Activated CD8-positive, alpha-beta memory T cell treated with anti-CD3 and anti-CD28 coated beads for 36 hours (primary cell): ENCODE measurements around the gene C10orf105. TPM values are rescaled to one million over a fixed set of nuclear protein-coding genes. Genes with fewer than 3 reads are reported as not detected.

Experiments
- CTCF ChIA-PET: fragments of 350-600 bp; sonication (Branson Sonifier 250); formaldehyde crosslinking; loops from one replicate; lab custom pipeline; 2021; ENCODE audit warnings: antibody characterized with exemption; lab: Charles Lee
- POLR2A ChIA-PET: fragments of 350-600 bp; sonication (Branson Sonifier 250); formaldehyde crosslinking; loops from one replicate; lab custom pipeline; 2021; ENCODE audit warnings: antibody characterized with exemption; lab: Charles Lee
- total RNA-seq, 2 experiments: library from RNA; stranded (reverse); gene quantifications; one replicate each; pipeline ENCODE4 v1.2.3, GENCODE V29; 2021

Gene C10orf105, protein sequence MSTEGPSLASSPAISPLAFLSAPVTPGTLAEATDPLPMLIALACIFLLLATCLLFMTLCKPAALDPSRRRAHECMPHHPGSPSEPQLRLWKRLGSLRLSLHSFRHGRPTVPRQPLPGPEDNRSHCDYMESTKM
- under 1 TPM; 0.15 to 0.17 TPM for total RNA-seq

DNA sequence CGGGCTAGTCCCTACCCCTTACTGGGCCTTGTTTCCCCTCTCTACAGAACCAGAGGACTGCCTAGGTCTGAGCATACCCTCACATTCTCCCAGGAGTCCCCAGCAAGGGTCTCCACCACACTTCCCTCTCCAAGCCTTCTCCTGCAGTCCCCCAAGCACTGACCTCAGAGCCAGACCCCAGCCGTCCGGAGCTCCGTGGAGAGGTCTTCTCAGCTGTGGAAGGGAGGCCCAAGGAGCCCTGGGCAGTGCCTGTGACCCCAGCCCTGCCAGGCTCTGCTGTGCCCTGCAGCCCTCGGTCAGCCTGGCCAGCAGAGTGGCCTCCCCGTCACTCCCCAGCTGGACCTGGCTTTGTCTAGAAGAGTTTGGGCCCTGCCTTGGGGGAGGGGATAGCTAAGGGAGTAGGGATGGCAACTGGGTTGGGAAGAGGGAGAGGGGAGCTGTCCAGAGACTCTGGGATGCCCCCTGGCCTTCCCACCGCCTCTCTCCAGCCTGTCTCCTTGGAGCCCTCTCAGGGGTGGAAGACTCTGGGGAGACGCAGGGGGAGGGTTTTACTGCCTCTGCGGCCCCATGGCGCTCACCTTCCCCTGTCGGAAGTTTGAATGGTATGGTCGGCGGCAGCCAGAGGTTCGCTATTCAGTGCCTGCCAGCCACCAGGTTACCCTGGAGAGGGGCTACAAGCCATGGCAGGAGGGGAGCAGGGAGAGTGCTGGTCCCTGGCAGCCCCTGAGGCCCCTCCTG lies at the start of gene C10orf105:
Gene C10orf105 (minus strand): TSS at position 315 of the 738 bp plus-strand sequence. CDS start 3,441 bp downstream, outside the sequence.
- ChIA-PET POLR2A (no interaction called here), CTCF (interaction anchor here (1.0 to 1.6 kb wide), 3 partner anchors 10 to 92 kb away, joined by 3 to 4 read pairs (median 3); partner anchors contain the start of gene VSIR)

- ChIA-PET POLR2A (interaction anchor here (1.2 to 1.6 kb wide), 5 partner anchors 10 to 41 kb away, joined by 3 to 6 read pairs (median 4); no protein-coding TSS in a partner anchor), CTCF (interaction anchor here (1.2 to 4.3 kb wide), 7 partner anchors 10 to 71 kb away, joined by 3 to 20 read pairs (median 6); no protein-coding TSS in a partner anchor)
These were observed 48.0 kb upstream of the C10orf105 start for GRCh38 chr10:71767420-71768035.

DNA sequence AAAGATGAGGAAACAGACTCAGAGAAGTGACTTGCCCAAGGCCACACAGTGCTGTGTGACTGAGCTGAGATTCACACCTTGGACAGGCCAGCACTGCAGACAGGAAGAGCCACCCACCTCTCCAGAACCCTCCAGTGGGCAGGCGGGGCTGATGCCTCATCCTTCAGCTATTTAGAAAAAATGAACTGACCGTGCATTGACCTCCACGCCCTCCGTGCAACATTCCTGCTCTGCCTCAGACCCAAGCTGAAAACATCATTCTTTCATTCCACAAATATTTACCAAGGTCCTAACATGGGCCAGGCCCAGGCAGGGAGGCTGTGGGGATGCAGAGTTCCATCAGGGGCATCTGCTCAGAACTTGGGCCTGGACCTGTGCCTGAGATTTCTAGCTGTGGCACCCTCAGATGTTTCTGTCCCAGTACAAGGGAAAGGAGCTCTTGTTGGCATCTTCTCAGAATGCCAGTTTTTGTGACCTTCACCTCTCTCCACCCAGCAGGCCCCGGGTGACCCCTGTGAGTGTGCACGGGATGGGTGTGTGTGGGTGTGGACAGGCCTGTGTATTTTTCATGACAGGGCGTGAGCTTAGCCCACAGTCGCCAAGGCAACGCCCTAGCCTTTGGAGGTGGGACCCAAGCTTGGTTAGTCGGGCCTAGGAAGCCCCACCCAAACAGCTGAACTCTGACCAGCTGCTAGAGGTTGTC lies 47.3 kb upstream of the C10orf105 start:
- CTCF ChIA-PET: interaction anchor here (1.2 to 4.3 kb wide), 8 partner anchors 9 to 71 kb away, joined by 3 to 20 read pairs (median 5); no protein-coding TSS in a partner anchor
- POLR2A ChIA-PET: interaction anchor here (1.2 to 1.3 kb wide), 4 partner anchors 9 to 40 kb away, joined by 3 to 6 read pairs (median 4); no protein-coding TSS in a partner anchor

DNA sequence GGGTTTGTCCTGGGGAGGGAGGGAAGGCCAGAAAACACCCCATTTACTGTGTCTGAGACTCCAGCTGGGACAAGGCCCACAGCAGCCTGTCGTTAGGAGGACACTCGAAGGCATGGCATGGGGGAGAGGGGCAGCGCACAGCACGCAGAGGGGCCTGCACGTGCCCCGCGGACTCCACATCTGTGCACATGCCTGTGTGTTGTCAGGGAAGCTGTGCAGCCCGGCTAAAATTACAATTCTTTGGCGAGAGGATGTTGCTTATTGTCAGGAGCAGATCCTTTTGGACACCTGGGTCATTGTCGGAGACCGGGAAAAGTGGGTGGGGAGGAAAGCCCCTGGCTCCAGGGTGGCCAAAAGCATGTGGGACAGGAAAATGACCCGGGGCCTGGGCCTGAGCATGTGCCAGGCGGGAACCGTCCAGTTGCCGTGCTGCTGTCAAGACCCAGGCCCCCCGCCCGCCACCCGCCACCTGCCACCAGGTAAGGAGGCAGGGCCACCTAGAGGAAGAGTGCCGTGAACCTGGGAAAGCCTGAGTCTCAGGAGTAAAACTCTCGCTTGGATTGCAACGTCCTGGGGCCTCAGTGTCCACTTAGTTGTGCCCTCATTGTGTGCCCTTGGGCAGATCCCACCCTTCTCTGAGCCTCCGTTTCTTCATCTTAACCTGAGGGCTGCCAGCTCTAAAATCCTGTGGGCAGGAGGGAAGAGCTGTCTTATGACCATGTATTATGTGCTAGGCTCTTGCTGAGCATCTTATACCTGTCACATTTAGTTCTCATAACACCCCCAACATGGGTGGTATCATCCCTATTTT lies 46.5 kb upstream of the C10orf105 start:
- CTCF ChIA-PET: interaction anchor here (1.4 to 4.3 kb wide), 6 partner anchors 8 to 70 kb away, joined by 4 to 20 read pairs (median 12); partner anchors contain the start of gene VSIR
- POLR2A ChIA-PET: interaction anchor here (1.2 to 1.3 kb wide), 2 partner anchors 17 to 29 kb away, joined by 3 to 6 read pairs; no protein-coding TSS in a partner anchor

- CTCF ChIA-PET: interaction anchor here (1.0 to 3.3 kb wide), 3 partner anchors 8 to 156 kb away, joined by 3 to 17 read pairs (median 4); partner anchors contain the start of gene VSIR
- POLR2A ChIA-PET: interaction anchor here (1.2 kb wide), 1 partner anchor 8 kb away, joined by 4 read pairs; the partner anchor contains the start of gene VSIR
These were observed 45.8 kb upstream of the C10orf105 start for GRCh38 chr10:71765176-71765904.

- ChIA-PET POLR2A (interaction anchor here (1.8 kb wide), 1 partner anchor 10 kb away, joined by 5 read pairs; the partner anchor contains the start of gene VSIR), CTCF (interaction anchor here (1.2 to 3.3 kb wide), 2 partner anchors 10 to 30 kb away, joined by 3 to 17 read pairs; partner anchors contain the start of gene VSIR)
These were observed 44.0 kb upstream of the C10orf105 start for GRCh38 chr10:71763352-71764127.

DNA sequence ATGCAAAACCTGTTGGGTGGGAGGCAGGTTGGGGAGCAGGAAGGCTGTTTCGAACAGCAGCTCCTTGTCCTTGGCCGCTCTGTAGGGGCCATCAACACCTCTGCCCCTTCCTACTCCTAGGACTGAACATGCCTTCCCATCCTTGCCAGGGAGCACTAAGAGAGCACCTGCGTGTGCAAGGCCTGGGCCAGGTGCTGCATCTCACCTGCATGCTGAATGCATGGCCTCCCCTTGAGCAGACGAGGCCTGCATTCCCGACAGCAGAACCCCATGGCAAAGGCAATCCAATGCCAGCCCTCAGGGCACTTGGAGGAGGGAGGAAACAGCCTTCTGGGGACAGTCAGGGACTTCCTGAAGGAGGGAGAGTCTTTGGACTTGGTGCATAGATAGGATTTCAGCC lies 42.7 kb upstream of the C10orf105 start:
- ChIA-PET POLR2A (no interaction called here), CTCF (interaction anchor here (1.6 to 3.3 kb wide), 2 partner anchors 11 to 15 kb away, joined by 3 to 17 read pairs; partner anchors contain the start of gene VSIR)

DNA sequence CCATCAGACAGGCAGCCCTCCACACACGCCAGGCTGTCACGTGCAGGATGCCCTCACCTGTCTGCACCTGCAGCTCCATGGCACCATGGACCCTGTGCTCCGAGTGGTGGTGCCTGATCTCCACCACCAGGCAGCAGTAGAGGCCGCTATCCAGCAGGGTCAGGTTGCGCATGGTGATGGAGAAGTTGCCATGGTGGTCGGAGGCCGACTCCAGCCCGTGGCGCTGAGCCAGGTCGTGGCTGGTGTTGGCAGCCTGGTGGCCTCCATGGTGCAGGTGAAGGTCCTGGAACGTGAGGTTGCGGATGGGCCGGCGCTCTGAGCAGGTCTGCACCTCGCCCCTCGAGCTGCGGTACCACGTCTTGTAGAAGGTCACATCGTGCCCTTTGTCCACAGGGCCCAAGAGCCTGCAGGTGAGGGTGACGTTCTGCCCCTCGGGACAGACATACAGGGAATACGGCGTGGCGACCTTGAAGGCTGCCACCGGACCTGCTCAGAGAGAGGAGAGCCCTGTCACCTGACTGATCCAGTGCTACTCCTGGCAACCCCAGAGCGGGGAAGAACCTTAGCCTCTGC lies 42.0 kb upstream of the C10orf105 start:
- CTCF ChIA-PET: interaction anchor here (1.6 kb wide), 1 partner anchor 15 kb away, joined by 3 read pairs; no protein-coding TSS in a partner anchor
- POLR2A ChIA-PET: no interaction called here

- CTCF ChIA-PET: no interaction called here
- POLR2A ChIA-PET: no interaction called here
These were observed 41.5 kb upstream of the C10orf105 start for GRCh38 chr10:71761105-71761511.

- POLR2A ChIA-PET: interaction anchor here (1.0 to 3.5 kb wide), 7 partner anchors 9 to 31 kb away, joined by 3 to 26 read pairs (median 6); partner anchors contain the start of gene VSIR
- CTCF ChIA-PET: interaction anchor here (0.7 to 3.0 kb wide), 8 partner anchors 9 to 59 kb away, joined by 3 to 20 read pairs (median 12); partner anchors contain the start of gene VSIR
These were observed 37.9 kb upstream of the C10orf105 start for GRCh38 chr10:71757399-71757922.

- ChIA-PET CTCF (interaction anchor here (0.9 to 3.0 kb wide), 8 partner anchors 8 to 43 kb away, joined by 3 to 20 read pairs (median 8); no protein-coding TSS in a partner anchor), POLR2A (interaction anchor here (1.3 to 3.5 kb wide), 6 partner anchors 8 to 30 kb away, joined by 3 to 26 read pairs (median 8); partner anchors contain the start of gene VSIR)
These were observed 37.0 kb upstream of the C10orf105 start for GRCh38 chr10:71756311-71757191.

- POLR2A ChIA-PET: no interaction called here
- CTCF ChIA-PET: interaction anchor here (1.9 kb wide), 1 partner anchor 17 kb away, joined by 4 read pairs; no protein-coding TSS in a partner anchor
These were observed 35.8 kb upstream of the C10orf105 start for GRCh38 chr10:71755179-71755879.

- ChIA-PET POLR2A (no interaction called here), CTCF (interaction anchor here (1.9 kb wide), 1 partner anchor 18 kb away, joined by 4 read pairs; no protein-coding TSS in a partner anchor)
These were observed 35.0 kb upstream of the C10orf105 start for GRCh38 chr10:71754562-71754961.
